GM04503 (cell line): Measurements from ENCODE around the gene RAB3C.

Experiments used
- DNase-seq: peaks from one replicate; pipeline ENCODE4 v3.0.0-alpha.2; 2012; ENCODE audit warnings: low read depth

Gene RAB3C

GRCh38 chr5:58774937-58775336, 192.1 kb downstream of the RAB3C start:
- no peak for DNase-seq

- DNase-seq, result no peak
Observed at GRCh38 chr5:58775701-58776262, 192.9 kb downstream of the RAB3C start.

- no peak for DNase-seq
Observed at GRCh38 chr5:58776559-58776958, 193.7 kb downstream of the RAB3C start.

- no peak for DNase-seq
Observed at GRCh38 chr5:58778888-58779287, 196.0 kb downstream of the RAB3C start.

- DNase-seq, result no peak
Observed at GRCh38 chr5:58786035-58786434, 203.2 kb downstream of the RAB3C start.

GRCh38 chr5:58786711-58787303, 203.9 kb downstream of the RAB3C start:
- no peak for DNase-seq

GRCh38 chr5:58787987-58788386, 205.1 kb downstream of the RAB3C start:
- no peak for DNase-seq

GRCh38 chr5:58793888-58794657, 211.2 kb downstream of the RAB3C start:
- DNase-seq, result no peak

- DNase-seq, result no peak
Observed at GRCh38 chr5:58794875-58795274, 212.0 kb downstream of the RAB3C start.

GRCh38 chr5:58795327-58795726, 212.5 kb downstream of the RAB3C start:
- DNase-seq, result no peak

GRCh38 chr5:58797021-58797420, 214.1 kb downstream of the RAB3C start:
- DNase-seq, result no peak

GRCh38 chr5:58800356-58800755, 217.5 kb downstream of the RAB3C start:
- DNase-seq, result no peak

GRCh38 chr5:58800861-58801540, 218.1 kb downstream of the RAB3C start:
- DNase-seq, result no peak

- DNase-seq, result no peak
Observed at GRCh38 chr5:58803056-58803455, 220.2 kb downstream of the RAB3C start.

- DNase-seq, result no peak
Observed at GRCh38 chr5:58804291-58804690, 221.4 kb downstream of the RAB3C start.

- no peak for DNase-seq
Observed at GRCh38 chr5:58810086-58810485, 227.2 kb downstream of the RAB3C start.

- DNase-seq, result no peak
Observed at GRCh38 chr5:58813855-58814254, 231.0 kb downstream of the RAB3C start.

- DNase-seq, result no peak
Observed at GRCh38 chr5:58816181-58816731, 233.4 kb downstream of the RAB3C start.

- no peak for DNase-seq
Observed at GRCh38 chr5:58818465-58818864, 235.6 kb downstream of the RAB3C start.

GRCh38 chr5:58825441-58825840, 242.6 kb downstream of the RAB3C start:
- DNase-seq, result no peak

GRCh38 chr5:58825899-58826298, 243.0 kb downstream of the RAB3C start:
- no peak for DNase-seq

- DNase-seq, result no peak
Observed at GRCh38 chr5:58827463-58827862, 244.6 kb downstream of the RAB3C start.

- DNase-seq, result no peak
Observed at GRCh38 chr5:58828258-58828657, 245.4 kb downstream of the RAB3C start.
